HTR-8/SVneo (cell line): ENCODE measurements around the gene MAML3.

Experiments
- DNase-seq: peaks from one replicate; pipeline ENCODE4 v3.0.0; 2011; ENCODE audit warnings: low spot score, mixed read lengths; ENCODE audit not compliant: insufficient read length
- FAIRE-seq: peaks from 2 replicates; lab custom pipeline; 2011; peaks lifted over from hg19 to GRCh38; lab: Jason Lieb, UNC

Gene MAML3

GRCh38 chr4:139808808-139809756 is 344.9 kb downstream of the MAML3 start:
- DNase-seq (peak; percentile 54), FAIRE-seq (peak; percentile 70)

- FAIRE-seq (no peak), DNase-seq (no peak)
Measured at GRCh38 chr4:139808381-139808807, 345.6 kb downstream of the MAML3 start.

GRCh38 chr4:139807483-139807882 is 346.5 kb downstream of the MAML3 start:
- FAIRE-seq = no peak
- no peak for DNase-seq

GRCh38 chr4:139806929-139807328 is 347.1 kb downstream of the MAML3 start:
- DNase-seq (no peak), FAIRE-seq (no peak)

GRCh38 chr4:139802931-139803330 is 351.1 kb downstream of the MAML3 start:
- FAIRE-seq (no peak), DNase-seq (no peak)

GRCh38 chr4:139802488-139802887 is 351.5 kb downstream of the MAML3 start:
- no peak for FAIRE-seq

GRCh38 chr4:139801895-139802294 is 352.1 kb downstream of the MAML3 start:
- FAIRE-seq (no peak), DNase-seq (no peak)

More at GRCh38 chr4:139802488-139802887, 351.5 kb downstream of the MAML3 start:
- no peak for DNase-seq

- DNase-seq (no peak), FAIRE-seq (no peak)
Measured at GRCh38 chr4:139800082-139800481, 353.9 kb downstream of the MAML3 start.

- DNase-seq (no peak), FAIRE-seq (no peak)
Measured at GRCh38 chr4:139799615-139800014, 354.4 kb downstream of the MAML3 start.

- FAIRE-seq = no peak
Measured at GRCh38 chr4:139798456-139798855, 355.5 kb downstream of the MAML3 start.

GRCh38 chr4:139797287-139797686 is 356.7 kb downstream of the MAML3 start:
- DNase-seq = no peak
- no peak for FAIRE-seq

More at GRCh38 chr4:139798456-139798855, 355.5 kb downstream of the MAML3 start:
- DNase-seq = no peak

GRCh38 chr4:139795527-139796314 is 358.3 kb downstream of the MAML3 start:
- FAIRE-seq = peak; percentile 28
- no peak for DNase-seq

GRCh38 chr4:139794158-139794954 is 359.6 kb downstream of the MAML3 start:
- no peak for DNase-seq

GRCh38 chr4:139791681-139792080 is 362.3 kb downstream of the MAML3 start:
- DNase-seq = no peak
- FAIRE-seq = no peak

More at GRCh38 chr4:139794158-139794954, 359.6 kb downstream of the MAML3 start:
- FAIRE-seq = peak; percentile 55

- DNase-seq = no peak
- no peak for FAIRE-seq
Measured at GRCh38 chr4:139790291-139790690, 363.7 kb downstream of the MAML3 start.

GRCh38 chr4:139789096-139789654 is 364.8 kb downstream of the MAML3 start:
- FAIRE-seq = no peak

GRCh38 chr4:139786494-139787354 is 367.3 kb downstream of the MAML3 start:
- DNase-seq (no peak), FAIRE-seq (no peak)

More at GRCh38 chr4:139789096-139789654, 364.8 kb downstream of the MAML3 start:
- DNase-seq = no peak

GRCh38 chr4:139785356-139785755 is 368.6 kb downstream of the MAML3 start:
- DNase-seq = no peak
- FAIRE-seq = no peak
